GM18909 (cell line): ENCODE data around the gene ZNF337.
"Not testable (repeated sequence)": the region's sequence is repeated elsewhere in the genome, so short reads cannot be mapped to it uniquely, and the experiment has no call there.

Experiments used
- ATAC-seq: cut with Tn5 transposase; IDR thresholded peaks from one replicate; pipeline ENCODE4 v1.9.1; 2021; ENCODE audit warnings: mild to moderate bottlenecking; ENCODE audit not compliant: unreplicated experiment, poor library complexity

The ZNF337 gene

DNA sequence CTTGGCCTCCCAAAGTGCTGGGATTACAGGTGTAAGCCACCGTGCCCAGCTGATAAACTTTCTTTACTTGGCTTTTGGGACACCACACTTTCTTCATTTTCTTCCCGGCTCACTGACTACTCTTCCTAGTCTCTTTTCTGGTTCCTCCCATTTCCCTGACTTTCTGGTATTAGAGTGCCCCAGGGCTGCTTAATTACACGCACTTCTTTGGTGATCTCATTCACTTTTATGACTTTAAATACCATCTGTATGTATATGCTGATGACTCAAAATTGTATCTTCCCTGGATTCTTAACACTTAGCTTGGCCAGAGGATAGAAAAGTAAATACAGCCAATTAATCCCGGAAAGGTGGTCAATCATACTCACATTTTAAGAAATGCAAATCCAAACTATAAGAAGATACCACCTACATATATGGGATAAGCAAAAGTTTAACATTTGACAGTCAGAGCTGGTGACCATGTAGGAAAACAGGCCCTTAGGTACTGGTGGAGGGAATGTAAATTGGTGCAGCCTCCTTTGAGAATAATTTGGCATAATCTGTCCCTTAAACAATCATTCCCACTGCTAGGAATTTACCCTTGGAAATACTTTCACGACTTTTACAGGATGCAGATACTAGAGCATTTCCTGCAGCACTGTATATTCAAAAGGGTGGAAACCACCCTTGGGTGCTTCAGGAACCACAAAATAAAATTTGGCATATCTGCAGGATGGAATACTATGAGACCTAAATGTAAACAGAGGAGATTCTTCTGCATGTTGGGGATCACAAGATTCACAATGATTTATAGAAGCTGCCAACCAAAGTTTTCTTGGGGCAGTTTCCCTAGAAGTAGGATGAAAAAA lies 63.5 kb downstream of the ZNF337 start:
- ATAC-seq: no peak

DNA sequence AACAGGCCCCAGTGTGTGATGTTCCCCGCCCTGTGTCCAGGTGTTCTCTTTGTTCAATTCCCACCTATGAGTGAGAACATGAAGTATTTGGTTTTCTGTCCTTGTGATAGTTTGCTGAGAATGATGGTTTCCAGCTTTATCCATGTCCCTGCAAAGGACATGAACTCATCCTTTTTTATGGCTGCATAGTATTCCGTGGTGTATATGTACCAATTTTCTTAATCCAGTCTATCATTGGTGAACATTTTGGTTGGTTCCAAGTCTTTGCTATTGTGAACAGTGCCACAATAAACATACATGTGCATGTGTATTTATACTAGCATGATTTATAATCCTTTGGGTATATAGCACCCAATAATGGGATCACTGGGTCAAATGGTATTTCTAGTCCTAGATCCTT lies 66.0 kb downstream of the ZNF337 start:
- ATAC-seq: not testable (repeated sequence)

DNA sequence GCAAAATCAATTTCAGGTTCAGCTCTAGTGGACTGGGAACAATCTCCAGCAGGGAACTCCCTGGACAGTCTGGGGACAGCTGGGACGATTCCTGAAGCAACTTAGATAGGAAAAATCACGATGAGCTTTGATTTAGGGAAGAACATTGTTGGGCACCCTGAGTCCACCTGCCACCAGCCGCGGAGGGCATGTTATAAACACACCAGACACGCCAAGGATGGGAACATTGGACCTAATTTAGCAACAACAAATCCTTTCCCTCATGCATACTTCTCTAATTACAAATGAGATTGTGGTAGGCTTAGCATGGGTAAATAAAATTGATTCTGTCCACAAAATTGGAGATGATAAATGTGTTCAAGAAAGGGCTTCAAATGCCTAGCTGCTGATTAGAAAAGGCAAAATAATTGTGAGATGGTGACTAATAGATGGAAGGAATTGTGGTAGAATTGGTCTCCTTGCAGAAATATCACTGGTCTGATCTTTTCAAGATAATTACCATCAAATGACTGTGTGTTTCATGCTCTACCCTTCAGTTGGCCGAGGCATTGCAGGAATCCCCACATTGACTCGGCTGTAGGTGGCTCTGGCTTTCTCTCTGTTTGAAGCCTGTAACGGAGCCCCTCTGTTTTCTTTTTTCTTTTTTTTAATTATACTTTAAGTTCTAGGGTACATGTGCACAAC lies 66.7 kb downstream of the ZNF337 start:
- ATAC-seq: no peak

DNA sequence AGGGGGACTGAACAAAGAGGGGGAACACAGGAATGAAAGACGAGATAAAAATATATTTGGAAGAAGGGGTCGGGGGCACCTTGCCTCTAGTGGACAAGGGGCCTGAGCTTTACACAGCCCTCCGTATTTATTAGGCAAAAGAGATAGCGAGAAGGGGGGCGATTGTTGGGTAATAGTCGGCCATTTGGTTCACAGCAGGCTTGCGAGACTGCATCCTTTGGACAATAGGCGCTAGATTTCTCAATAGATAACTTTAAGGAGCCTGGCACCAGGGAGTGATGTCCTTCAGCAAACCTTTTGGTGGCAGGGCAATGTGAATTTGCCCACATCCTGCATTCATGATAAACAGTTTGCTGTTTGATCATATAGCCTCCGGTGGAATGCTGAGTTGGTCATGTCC lies 69.9 kb downstream of the ZNF337 start:
- no peak for ATAC-seq

DNA sequence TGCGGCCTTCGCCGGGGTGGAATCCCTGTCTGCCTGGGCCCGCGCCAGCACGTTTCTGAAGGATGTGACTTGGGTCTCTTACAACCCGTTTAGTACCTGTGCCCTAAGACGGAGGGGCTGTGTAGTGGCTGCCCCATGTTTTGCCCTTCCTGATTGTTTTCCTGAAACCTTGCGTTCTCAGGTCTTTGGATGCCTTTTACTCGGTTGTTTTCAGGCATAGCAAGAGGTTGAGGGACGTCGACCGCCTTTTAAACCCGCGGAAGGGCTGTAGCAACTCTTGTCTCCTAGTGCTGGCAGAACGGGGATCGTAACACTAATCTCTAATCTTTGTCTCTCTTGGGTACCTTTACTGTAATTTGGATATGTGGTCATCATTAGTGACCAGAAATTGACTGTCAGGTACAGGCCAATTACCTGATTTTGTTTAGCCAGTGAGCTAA lies 72.1 kb downstream of the ZNF337 start:
- ATAC-seq: no peak
